ENCODE results near the gene RNASE11. TPM values are rescaled to one million over a fixed set of nuclear protein-coding genes. Genes with fewer than 3 reads are reported as not detected.

The RNASE11 gene
- polyA plus RNA-seq, 1 of the 3 experiments (the other 2 are of a cell fraction): not detected

- Histone ChIP-seq H3K79me2 (ENCODE audit: insufficient read depth) (no peaks in the 10 kb centered on the region), H2AFZ (ENCODE audit: low read depth) (no peak overlapping the region), H3K9me2 (no peaks in the 10 kb centered on the region), H3K36me3 (replicated peaks in 1 of 2; ENCODE audit: control insufficient read depth in 1 of 2, insufficient read depth in 2 of 2, low read length in 1 of 2) (no peaks in the 10 kb centered on the region), H4K20me1 (ENCODE audit: insufficient read depth) (no peaks in the 10 kb centered on the region), H3K4me2 (no peak overlapping the region), H3F3A (replicated peaks; ENCODE audit: insufficient read depth) (no peaks in the 10 kb centered on the region), H3K4me1 (ENCODE audit: control insufficient read depth in 1 of 2, insufficient read depth in 2 of 2, low read depth in 1 of 2, low read length in 1 of 2) (no peaks in the 10 kb centered on the region), H3K27ac (ENCODE audit: low read depth in 2 of 2, low read length in 1 of 2) (no peak overlapping the region), H3K4me3 (ENCODE audit: low read depth in 2 of 2, low read length in 1 of 2) (no peak overlapping the region), H3K27me3 (ENCODE audit: insufficient read depth) (peaks cover 35% of the 10 kb centered on the region), H3K9me3 (no peaks in the 10 kb centered on the region), H3K9ac (no peak overlapping the region)
- TF ChIP-seq EP300 (IDR thresholded peaks at IDR 0.05; ENCODE audit: borderline replicate concordance in 1 of 2, low read depth in 1 of 2, low read length in 1 of 2) (no peak), RFX5 (IDR thresholded peaks at IDR 0.05; ENCODE audit: low read length) (no peak), GABPA (IDR thresholded peaks at IDR 0.05; ENCODE audit: low read depth) (no peak), EZH2phosphoT487 (IDR thresholded peaks at IDR 0.05; ENCODE audit: borderline replicate concordance, low read depth) (no peak), GATA2 (CRISPR knock-in tag; IDR thresholded peaks at IDR 0.05) (no peak), MAX (IDR thresholded peaks at IDR 0.05; ENCODE audit: low read depth) (no peak), TEAD4 (IDR thresholded peaks at IDR 0.05; ENCODE audit: borderline replicate concordance, insufficient read depth) (no peak), ELF1 (IDR thresholded peaks at IDR 0.05) (no peak), NRF1 (IDR thresholded peaks at IDR 0.05; ENCODE audit: low read depth, low read length) (no peak), MEF2A (IDR thresholded peaks at IDR 0.05; ENCODE audit: borderline replicate concordance, low read depth) (no peak), RXRA (IDR thresholded peaks at IDR 0.05; ENCODE audit: borderline replicate concordance, low read depth) (no peak), FOSL2 (IDR thresholded peaks at IDR 0.05; ENCODE audit: borderline replicate concordance, low read depth) (no peak), POLR2AphosphoS5 (IDR thresholded peaks at IDR 0.05; ENCODE audit: low read depth, low read length) (no peak), RCOR1 (IDR thresholded peaks at IDR 0.05; ENCODE audit: low read length) (no peak), CTCF (IDR thresholded peaks at IDR 0.05) (no peak)
- TF ChIP-seq, protein P1, sequence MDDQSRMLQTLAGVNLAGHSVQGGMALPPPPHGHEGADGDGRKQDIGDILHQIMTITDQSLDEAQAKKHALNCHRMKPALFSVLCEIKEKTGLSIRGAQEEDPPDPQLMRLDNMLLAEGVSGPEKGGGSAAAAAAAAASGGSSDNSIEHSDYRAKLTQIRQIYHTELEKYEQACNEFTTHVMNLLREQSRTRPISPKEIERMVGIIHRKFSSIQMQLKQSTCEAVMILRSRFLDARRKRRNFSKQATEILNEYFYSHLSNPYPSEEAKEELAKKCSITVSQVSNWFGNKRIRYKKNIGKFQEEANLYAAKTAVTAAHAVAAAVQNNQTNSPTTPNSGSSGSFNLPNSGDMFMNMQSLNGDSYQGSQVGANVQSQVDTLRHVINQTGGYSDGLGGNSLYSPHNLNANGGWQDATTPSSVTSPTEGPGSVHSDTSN (IDR thresholded peaks at IDR 0.05): no peak
- TF ChIP-seq, protein P2, sequence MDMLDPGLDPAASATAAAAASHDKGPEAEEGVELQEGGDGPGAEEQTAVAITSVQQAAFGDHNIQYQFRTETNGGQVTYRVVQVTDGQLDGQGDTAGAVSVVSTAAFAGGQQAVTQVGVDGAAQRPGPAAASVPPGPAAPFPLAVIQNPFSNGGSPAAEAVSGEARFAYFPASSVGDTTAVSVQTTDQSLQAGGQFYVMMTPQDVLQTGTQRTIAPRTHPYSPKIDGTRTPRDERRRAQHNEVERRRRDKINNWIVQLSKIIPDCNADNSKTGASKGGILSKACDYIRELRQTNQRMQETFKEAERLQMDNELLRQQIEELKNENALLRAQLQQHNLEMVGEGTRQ (IDR thresholded peaks at IDR 0.05; ENCODE audit: borderline replicate concordance, low read depth, low read length): no peak
- TF ChIP-seq, protein P3, sequence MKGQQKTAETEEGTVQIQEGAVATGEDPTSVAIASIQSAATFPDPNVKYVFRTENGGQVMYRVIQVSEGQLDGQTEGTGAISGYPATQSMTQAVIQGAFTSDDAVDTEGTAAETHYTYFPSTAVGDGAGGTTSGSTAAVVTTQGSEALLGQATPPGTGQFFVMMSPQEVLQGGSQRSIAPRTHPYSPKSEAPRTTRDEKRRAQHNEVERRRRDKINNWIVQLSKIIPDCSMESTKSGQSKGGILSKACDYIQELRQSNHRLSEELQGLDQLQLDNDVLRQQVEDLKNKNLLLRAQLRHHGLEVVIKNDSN (IDR thresholded peaks at IDR 0.05; ENCODE audit: borderline replicate concordance, low read depth): no peak
- ChIA-PET POLR2A (no interaction called here), CTCF (interaction anchor here (2.4 kb wide), 1 partner anchor 25 kb away, joined by 9 read pairs; no protein-coding TSS in a partner anchor)
- DNase-seq: no peak
- 3% methylated on average over 3 of the region's 3 CpGs for WGBS (ENCODE audit: low lambda C conversion rate)
Measured at GRCh38 chr14:20555845-20556244, 32.0 kb downstream of the RNASE11 start.

Measured in SK-N-SH (cell line).